Thyroid gland (tissue), 4 donors: ENCODE data around the gene KIFC3.

Source experiments
- POLR2A ChIP-seq, 2 donors: fragments of 450-650 bp; IDR thresholded peaks; one replicate each; pipeline ENCODE4 v1.6.1; 2017; ENCODE audit warnings: antibody characterized with exemption in 2 of 2, mild to moderate bottlenecking in 2 of 2, moderate library complexity in 1 of 2
- TF ChIP-seq, protein P1 (sequence below), 6 experiments: fragments of 200-600 bp in 3 of 6; fragments of 450-650 bp in 3 of 6; sonication (generic) in 3 of 6; IDR thresholded peaks; one replicate each; pipeline ENCODE4 v1.5.1; 2016 to 2019; ENCODE audit warnings: antibody characterized with exemption in 6 of 6, mild to moderate bottlenecking in 2 of 6, inconsistent platforms in 1 of 6, moderate library complexity in 1 of 6

DNA sequence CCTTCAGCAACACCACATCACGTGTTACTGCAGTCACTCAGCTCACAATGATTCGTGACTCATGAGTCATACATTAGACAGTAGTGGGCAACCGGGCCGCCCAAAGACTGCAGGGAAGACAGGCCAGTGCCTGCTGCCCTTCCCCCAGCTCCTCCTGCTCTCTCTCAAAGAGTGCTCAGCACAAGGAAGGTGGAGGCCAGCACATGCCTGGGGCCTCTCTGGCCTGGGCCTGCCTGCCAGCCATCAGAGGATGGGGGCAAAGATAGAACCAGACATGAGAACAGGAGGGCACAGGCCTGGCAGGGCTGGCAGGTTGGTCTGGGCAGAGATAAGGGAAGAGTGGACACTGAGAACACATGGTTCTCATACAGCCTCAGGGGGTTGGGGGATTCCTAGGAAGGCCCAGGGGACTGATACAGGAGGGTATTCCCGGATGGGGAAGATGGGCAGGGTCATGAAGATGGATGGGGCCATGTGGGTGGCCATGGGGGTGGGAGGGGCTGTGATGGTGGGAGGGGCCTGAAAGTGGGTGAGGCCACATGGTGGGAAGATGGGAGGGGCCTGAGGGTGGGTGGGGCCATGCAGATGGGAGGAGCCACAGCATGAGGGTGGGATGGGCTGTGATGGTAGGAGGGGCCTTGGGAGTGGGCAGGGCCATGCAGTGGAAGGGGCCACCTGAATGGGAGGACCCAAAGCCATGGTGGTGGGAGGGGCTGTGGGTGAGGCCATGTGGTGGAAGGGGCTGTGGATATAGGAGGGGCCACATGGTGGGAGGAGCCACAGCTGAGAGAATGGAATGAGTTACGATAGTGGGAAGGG is 37.7 kb downstream of the KIFC3 start:
- TF ChIP-seq, protein P1, sequence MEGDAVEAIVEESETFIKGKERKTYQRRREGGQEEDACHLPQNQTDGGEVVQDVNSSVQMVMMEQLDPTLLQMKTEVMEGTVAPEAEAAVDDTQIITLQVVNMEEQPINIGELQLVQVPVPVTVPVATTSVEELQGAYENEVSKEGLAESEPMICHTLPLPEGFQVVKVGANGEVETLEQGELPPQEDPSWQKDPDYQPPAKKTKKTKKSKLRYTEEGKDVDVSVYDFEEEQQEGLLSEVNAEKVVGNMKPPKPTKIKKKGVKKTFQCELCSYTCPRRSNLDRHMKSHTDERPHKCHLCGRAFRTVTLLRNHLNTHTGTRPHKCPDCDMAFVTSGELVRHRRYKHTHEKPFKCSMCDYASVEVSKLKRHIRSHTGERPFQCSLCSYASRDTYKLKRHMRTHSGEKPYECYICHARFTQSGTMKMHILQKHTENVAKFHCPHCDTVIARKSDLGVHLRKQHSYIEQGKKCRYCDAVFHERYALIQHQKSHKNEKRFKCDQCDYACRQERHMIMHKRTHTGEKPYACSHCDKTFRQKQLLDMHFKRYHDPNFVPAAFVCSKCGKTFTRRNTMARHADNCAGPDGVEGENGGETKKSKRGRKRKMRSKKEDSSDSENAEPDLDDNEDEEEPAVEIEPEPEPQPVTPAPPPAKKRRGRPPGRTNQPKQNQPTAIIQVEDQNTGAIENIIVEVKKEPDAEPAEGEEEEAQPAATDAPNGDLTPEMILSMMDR (IDR thresholded peaks at IDR 0.05), result no peak
- TF ChIP-seq POLR2A (IDR thresholded peaks at IDR 0.05), result no peak
